Fibroblast of lung (primary cell): ENCODE results near the gene HOXA11.

ENCODE experiments used
- CTCF ChIP-seq, 2 donors: IDR thresholded peaks in 1 of 2; conservative IDR thresholded peaks in 1 of 2; 1 replicate in 1 of 2; 2 replicates in 1 of 2; pipeline ENCODE4 v1.5.1; 2011 to 2012; ENCODE audit warnings: low read length in 2 of 2, control low read depth in 1 of 2, inconsistent platforms in 1 of 2, low read depth in 1 of 2, mild to moderate bottlenecking in 1 of 2
- EZH2 ChIP-seq: IDR thresholded peaks from 2 replicates; pipeline ENCODE4 v1.5.1; 2012; ENCODE audit warnings: low read length, control low read depth, mild to moderate bottlenecking; ENCODE audit errors: missing control alignments

DNA sequence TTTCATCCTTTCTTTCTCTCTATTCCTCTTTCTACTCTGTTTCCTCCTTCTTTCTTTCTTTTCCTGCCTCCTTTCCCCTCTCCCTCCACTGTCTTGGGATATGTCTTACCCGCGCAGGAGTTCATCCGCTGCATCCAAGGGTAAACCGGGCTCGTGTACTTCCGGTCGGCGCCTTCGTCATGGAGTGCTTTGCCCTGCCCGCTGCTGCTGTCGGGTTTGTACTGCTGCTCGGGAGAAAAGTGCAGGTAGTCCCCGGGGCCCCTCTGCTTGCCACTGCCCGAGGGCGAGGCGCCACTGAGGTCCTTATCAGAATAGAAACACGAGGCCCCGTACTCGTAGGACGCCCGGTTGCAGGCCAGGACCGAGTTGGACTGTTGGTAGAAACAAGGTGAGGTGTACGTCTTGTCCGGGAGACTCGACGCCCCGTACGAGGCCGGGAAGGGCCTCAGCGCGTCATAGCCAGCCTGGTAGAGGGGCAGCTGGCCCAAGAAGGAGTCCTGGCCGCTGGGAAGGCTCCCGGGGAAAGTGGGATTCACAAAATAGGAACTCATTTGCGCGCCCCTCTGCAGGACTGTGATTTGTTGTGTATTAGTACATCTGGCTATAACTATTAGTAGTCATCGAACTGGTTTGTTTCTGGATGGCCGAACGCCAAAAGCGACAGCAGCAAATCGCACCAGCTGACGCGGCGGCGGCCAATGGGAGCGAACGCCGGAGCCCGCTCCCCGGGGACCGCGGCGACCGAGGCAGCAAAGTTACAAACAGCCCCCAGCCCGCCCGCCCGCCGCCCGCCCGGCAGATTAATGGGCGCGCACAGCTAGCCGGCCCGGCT is 37.6 kb downstream of the HOXA11 start, which contains the start of gene HOXA6:
- TF ChIP-seq CTCF (conservative IDR thresholded peaks at IDR 0.05 in 1 of 2, IDR thresholded peaks at IDR 0.05 in 1 of 2; ENCODE audit: low read depth in 1 of 2, low read length in 2 of 2) (no peak), EZH2 (no peak)
